Measurements from ENCODE around the gene SP140L.
"Not testable (repeated sequence)": the region's sequence is repeated elsewhere in the genome, so short reads cannot be mapped to it uniquely, and the experiment has no call there.

SP140L gene

DNA sequence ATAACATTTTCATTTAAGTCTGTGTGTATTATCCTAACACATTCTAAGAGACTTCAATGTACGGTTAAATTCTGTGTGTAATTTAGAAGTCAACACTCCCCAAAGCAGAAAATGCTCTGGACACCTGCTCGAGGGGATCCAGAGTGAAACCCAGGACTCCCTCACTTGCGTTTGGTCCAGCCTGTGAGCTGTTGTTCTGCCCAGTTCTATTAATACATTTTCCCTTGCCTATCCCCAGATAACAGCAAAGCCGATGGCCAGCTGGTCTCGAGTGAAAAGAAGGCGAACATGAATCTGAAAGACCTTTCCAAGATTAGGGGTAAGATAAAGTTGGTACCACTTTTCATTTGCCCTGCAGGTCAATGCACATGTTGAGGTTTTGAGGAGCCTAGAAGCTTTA lies 58.0 kb downstream of the SP140L start:
- DNase-seq: no peak

DNA sequence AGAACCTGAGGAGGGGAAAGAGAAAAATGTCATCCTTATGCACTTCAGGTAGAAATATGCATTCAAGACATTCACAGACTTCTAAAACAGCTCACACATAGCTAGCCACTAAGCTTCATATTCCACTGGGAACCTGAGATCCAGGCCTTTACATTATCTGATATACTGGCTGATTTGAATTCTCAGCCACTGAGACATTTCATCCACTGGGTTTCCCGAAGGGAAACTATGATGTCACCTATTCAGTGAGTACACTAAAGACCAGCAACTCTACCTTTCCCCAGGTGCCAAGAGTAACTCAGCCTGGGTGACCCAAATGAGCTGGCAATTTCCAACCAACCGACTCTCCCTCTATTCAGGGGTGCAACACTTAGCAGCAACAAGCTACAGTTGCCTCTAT lies 67.3 kb downstream of the SP140L start:
- no peak for DNase-seq

DNA sequence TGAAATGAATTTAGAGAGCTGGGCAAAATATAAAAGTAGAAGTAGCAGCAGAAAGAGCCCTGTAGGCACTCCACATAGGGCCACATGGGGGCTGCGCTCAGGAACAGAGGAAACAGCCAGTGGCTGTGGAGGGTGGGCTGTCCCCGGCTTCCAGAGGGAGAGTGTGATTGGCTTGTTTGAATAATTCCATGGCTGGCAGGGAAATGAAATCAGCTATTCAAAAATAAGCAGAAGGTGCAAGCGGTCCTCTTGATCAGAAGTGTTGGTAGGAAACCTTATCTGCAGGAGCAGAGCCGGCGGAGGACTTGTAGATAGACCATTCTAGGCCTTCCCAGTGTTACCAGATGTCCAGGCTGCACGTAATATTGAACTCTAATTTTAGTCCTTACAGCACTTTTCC lies 71.7 kb downstream of the SP140L start:
- DNase-seq: not testable (repeated sequence)

DNA sequence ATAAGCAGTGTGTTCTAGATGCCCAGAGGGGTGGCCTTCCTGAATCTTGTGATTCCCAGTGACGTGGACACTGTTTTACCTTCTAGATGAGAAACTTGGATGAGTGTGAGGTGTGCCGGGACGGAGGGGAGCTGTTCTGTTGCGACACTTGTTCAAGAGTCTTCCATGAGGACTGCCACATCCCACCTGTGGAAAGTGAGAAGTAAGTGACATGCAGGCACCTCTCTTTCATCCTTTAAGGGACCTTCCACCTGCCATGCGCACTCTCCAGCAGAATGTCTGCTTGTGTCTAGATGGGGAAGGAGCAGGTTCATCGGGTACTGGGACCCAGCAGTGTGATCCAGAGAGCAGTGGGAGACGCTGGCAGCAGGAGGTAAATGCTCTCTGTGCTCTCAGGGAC lies 73.0 kb downstream of the SP140L start:
- no peak for DNase-seq

DNA sequence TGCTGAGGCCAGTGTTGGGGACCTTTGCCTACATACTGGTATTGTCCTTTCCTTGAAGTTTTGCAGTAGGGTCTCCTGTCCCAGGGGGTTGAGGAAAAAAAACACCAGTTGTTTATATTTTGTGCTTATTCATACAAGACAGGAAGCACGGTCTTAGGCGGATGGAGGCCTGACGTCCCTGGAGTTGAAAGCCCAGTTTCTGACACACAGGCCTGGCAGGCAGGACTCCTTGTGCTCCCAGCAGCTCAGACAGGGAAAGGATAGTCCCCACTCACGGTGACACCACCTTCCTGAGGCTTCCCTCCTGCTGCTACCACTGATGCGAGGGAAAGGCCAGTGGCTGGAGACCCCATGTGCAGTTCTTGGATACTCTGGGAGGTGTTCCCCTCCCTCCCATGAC lies 73.5 kb downstream of the SP140L start:
- DNase-seq: no peak

DNA sequence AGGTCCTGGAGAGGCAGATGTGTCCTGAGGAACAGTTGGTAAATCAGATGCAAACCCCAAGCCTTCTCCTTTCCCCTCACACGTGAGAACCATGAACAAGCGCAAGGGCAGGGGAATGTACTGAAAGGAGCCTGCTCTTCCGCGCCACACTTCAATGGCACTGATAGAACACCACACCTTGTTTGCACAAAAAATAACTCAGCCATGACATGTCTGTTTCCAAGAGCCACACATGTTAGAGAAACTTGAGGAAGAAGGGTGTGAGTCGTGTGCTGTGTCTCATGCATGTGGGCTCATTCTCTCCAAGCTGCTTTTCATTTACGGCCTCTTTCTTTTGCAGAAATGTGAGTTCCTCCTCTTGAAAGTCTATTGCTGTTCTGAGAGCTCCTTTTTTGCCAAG lies 74.0 kb downstream of the SP140L start:
- DNase-seq: not testable (repeated sequence)

DNA sequence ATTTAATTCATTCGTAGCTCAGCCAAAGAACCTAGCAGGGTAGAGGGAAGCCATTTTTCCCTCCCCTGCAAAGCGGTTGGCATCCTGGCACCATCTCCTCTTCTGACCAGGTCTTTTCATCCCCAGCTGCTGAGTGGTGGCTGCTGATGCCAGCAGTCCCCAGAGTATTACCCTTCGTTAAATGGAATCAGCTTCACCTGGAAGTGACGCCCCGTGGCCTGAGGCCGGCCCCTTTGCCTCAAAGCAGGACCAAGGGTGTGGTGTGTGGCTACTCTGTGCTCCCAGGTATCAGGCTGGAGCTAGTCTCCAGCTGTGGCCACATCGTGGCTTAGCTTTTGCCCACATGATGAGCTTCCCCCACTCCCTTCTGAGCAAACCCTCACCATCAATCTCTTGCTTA lies 76.8 kb downstream of the SP140L start:
- no peak for DNase-seq

DNA sequence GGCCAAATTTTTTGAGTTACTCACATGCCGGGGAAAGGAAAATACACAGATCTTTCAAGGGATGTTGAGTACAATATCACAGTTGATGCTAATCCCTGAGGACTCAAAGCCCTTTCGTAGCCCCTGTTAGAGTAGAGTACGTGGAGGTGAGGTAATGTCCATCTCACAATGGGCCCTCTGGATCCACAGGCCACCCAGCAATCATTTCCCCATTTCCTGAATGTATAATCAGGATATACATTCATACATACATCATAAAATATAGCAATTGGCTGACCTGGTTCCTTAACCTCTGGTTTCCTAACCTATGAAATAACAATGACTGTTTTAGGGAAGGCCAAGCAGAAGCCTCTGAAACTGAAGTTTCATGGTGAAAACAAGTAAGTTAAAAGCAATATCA lies 78.8 kb downstream of the SP140L start:
- DNase-seq: no peak

DNA sequence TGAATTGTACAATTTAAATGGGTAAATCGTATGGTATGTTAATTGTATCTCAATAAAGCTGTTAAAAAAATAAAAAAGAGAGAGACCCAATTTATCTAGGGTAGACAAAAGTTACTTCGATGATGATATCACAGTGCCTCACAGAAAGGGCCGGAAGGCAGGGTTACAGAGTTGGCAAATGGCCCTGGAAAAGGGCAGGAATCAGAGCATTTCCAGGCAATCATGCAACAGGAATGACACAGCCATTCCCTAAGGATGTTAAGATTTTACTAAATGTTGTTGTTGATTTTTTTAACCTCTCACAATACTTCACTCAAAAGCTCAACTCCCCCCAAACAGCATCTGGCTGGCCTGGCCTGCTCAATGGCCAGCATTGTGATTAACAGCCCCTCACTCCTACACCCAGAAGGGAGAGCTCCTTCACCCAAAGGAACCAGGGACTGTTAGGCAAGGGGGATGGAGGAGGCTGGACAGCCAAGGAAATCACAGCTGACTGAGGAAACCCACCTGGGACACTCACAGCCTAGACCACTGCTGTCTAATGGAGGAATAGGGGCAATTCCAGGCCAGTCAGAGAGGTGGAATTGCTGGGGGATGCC lies 81.3 kb downstream of the SP140L start:
- DNase-seq: no peak

DNA sequence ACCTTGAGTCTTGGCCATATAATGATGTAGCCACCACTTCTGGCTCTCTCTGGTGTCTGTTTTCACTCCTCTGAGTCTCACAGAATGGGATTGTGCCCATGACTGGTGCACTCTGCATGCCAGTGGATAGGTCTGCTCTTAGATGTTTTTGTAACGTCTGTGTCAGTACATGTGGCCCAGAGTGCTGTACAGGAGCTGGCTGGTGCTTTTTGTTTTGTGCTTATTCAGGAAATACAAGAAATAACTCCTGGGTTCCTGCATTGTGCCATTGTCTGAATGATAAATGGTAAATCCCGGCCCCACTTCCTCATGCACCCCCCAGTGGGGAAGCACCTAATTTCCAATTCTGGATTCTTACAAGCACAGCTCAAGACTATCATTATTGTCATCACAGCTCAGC lies 82.3 kb downstream of the SP140L start:
- not testable (repeated sequence) for DNase-seq

DNA sequence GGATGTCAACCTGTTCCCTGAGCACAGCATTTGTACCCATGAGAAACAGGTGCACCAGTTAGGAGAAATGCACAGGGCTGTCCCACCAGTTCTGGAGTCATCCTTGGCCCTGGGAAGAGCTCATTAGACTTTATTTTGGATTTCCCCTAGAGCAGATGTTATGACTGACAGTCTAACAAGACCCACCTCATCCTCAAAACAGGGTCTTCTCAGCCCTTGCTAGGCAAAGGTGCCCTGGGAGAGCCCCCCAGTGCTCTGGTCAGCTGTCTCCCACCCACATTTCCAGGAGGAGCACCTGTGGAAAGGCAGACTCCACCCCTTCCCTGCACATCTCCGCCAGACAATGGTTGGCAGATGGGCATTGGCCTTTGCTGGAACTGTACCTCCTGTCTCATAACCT lies 83.3 kb downstream of the SP140L start:
- DNase-seq: no peak

DNA sequence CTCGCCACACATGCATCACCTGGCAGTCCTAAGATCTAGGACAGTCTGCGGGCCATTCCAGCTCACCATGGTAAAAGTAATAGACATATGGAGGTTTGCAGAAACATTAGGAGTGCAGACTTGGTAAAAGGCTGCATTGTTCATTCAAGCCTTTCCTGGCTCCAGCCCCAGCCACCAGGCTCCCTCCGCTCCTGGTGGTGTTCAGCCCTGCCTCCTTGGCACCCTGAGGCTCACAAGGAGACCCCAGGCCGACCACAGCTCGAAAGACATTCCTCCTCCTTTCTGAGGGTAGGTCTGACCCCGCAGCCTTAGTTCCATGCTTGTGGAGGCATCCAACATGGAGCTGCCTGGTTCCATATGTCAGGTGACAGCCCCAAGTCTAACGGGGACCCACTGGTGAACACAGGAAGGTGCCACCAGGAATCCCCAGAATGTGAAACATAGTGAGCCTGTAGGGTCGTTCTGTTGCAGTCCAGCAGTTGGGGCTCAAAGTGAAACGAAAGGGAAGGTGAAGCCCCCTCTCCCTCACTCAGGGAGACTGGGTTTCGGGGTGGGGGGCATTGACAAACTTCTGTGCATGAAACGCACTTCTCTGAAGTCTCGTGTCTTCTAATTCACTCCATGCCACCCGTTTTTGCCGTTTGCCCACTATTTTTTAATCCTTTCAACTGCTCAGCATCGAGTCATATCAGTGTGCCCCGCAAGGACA lies 84.0 kb downstream of the SP140L start:
- no peak for DNase-seq

DNA sequence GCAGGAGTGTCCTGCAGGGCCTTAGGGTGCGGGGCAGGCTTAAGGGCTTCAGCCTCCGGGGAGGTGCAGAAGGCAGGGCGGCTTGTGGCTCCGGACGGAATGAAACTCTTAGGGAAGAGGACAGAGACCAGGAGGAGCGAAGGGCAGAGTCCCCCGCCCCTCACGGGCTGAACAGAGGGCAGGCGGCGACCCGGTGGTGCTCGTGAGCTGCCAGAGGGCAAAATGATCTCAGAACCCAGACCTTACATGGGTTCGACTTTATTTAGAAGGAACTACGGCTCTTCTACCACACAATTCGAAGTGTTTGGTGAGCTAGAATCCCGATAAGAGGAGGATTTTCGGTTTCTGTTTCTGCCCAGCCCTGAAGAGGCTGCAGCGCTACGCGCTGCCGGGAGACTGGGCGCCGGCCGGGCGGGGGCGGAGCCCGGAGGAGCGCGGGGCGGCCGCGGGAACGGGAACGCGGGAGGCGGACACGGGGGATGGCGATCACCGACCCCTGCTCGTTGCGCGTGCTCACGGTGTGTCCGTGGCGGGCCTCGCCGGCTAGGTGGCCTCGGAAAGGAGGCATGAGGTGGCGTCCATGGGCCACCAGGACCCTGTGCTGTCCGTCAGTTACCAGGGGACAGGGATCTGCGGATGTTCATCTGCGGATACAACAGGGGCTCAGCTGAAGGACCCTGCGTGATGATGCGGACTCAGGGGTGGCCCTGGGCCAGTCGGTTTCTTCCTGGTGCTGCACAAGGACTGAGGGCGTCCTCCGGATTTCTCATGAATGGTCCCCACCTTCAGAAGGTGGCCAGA lies 84.8 kb downstream of the SP140L start:
- no peak for DNase-seq

DNA sequence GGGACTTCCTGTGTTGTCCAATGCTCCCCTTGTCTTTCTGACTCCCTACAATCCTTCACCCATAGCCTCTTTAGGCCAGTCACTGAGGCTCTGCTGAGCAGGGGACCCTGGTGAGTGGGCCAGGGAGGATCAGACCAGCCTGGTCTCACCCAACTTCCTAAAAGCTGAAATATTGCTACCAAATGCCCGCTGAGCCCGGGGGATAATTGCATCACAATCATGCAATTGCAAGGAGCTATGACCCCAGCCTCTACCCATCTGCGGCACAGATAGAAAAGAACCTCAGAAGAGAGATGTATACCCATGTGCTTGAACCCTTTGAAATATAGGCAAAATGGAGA lies 85.3 kb downstream of the SP140L start:
- DNase-seq: no peak

DNA sequence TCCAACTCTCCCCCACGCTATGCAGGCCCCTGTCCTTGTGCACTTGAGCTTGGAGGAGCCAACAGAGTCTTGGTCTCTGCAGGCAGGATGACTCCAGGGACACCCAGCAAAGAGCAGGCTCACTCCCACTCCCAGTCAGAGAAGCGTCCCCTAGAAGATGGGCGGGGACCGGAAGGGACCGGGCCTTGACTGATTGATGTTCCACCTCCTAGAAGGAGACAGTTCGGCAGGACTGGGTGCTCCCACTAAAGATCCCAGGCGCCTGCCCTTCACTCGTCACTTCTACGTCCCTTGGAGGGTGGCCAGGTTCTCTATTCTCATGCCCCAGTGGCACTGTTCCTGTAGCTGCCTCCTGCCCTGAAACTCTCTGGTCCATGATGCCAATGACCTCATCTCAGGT lies 85.9 kb downstream of the SP140L start:
- DNase-seq: no peak

DNA sequence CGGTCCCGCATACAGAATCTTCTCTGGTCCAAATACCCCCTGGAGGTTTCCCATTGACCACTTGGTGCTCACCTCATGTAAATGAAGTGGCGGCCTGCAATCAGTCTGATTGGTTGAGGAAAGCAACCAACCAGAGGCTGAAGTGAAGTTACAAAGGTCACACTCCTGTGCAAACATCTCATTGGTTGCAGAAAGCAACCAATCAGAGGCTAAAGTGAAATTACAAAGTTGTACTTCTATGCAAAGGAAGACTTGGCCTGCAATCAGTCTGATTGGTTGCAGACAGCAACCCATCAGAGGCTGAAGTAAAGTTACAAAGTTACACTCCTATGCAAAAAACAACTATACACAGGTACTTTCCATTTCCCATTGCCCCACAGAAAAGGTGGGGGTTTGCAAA lies 86.5 kb downstream of the SP140L start:
- DNase-seq: no peak

DNA sequence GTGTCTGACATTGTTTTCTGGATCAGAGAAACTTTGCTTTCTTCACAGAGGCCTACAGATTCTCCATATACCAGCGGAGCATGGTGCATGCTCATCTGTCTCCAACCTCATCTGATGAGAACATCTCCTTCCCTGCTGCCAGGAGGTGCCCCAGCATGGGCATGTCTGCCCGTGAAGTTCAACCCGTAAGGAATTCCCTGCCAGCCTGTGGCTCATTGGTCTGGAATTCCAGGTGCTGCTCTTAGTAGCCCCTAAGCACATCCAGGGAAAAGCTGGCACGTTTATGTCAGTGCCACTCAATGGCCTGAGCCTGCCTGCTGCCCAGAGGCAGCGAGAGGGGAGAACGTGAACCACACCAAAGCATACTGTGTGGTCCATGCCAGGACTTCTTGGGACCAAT lies 87.3 kb downstream of the SP140L start:
- DNase-seq: no peak

DNA sequence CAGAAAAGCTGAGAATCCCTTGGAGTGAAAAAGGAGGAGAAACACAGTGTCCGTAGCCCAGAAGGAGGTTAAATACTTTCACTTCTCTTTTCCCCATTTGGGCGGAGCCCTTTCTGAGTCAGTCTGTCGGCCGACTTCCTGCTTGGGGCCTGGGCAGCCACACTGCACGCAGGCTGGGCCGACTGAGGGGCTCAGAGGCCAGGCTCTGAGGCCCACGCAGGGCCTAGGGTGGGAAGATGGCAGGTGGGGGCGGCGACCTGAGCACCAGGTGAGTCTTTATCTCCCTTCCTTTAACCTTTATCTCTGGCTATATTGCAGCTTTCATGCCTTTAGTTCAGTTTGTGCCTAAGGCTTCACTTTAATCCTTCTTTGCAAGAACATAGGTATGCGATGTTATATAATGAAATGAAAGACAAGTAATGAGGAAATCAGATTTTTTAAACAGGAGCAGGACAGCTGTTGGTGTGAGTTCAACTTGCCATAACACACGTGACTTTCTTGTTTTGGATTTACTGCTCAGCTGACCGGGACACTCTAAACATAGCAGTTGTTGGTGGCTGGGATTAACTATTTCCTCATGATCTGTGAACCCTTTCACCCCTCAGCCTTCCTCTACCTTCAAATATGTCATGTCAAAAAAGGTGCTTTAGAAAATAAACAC lies 89.2 kb downstream of the SP140L start, which contains the start of gene SP100:
Gene SP100, plus strand, starts transcription at position 141 of the 661 bp plus-strand sequence. Its CDS starts 96 bp downstream, at position 237.
- DNase-seq: no peak

DNA sequence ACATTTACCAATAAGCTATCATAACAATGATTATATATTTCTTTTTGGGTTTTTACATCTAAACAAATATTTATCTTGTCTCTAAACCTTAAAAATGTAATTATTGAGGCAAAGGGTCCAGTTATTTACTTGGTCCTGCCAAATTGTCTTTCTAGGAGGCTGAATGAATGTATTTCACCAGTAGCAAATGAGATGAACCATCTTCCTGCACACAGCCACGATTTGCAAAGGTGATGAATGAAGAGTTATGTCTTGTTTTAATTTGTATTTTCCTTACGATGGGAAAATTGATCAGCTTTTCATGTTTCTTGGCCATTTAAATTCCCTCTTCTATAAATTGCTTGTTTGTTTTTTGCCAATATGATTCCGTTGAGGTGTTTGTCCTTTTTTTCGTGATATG lies 90.4 kb downstream of the SP140L start:
- DNase-seq: no peak

DNA sequence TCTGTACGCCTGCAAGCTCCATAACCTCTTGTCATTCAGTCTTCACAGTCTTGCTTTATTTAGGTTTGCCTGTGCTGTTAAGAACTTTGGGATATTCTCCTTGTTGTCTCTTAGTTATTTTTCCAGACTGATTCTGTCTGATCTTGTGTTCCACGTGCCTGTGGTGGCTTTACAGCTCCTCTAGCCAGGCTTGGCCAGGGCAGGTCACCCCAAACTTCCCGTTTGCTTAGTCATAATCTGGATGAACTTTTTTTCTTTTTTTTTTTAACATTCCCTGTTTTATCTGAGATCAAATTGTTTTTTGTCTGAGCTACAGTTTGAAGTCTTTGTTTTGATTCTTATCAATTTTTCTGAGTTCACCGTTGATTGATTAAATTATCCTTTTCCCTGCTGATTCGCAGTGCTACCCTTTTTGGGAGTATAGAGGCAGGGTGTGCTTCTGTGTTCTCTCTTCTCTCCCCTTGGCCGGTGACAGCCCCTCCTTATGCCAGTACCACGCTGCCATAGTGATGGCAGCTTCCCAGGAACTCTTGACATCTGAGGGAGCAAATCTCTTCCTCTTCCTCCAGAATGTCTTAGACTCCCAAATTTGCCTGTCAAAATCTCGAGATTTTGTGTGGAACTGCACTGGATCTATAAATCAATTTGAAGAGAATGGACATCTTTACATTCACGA lies 91.5 kb downstream of the SP140L start:
- DNase-seq: no peak

DNA sequence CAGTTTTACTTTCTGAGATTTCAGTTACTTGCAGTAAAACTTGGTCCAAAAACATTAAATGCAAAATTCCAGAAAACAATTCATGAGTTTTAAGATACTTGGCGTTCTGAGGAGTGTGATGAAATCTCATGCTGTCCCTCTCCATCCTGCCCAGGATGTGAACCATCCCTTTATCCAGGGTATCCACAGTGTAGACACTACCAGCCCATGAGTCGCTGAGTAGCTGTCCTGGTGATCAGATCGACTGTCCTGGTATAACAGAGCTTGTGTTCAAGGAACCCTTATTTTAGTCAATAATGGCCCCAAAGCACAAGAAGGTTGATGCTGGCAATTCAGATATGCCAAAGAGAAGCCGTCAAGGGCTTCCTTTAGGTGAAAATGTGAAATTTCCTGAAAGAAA lies 92.2 kb downstream of the SP140L start:
- no peak for DNase-seq

DNA sequence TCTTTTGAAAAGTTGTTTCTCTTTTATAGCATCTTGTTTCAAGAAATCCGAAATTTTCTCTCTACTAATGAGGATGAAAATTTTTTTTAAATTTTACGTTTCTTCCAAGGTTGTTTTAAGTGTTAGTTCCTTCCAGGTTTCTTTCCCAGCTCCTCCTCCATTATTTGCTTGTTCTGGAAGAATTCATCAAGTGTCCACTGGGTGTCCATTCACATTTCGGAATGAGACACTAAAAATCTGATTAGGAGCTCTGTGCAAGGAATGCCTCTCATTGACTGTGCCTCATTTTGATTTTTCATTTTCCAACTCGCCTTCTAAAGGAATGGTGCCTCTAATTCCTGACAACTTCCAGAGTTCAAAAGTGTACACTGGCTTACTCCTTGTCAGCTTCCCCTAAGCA lies 95.2 kb downstream of the SP140L start:
- no peak for DNase-seq

DNA sequence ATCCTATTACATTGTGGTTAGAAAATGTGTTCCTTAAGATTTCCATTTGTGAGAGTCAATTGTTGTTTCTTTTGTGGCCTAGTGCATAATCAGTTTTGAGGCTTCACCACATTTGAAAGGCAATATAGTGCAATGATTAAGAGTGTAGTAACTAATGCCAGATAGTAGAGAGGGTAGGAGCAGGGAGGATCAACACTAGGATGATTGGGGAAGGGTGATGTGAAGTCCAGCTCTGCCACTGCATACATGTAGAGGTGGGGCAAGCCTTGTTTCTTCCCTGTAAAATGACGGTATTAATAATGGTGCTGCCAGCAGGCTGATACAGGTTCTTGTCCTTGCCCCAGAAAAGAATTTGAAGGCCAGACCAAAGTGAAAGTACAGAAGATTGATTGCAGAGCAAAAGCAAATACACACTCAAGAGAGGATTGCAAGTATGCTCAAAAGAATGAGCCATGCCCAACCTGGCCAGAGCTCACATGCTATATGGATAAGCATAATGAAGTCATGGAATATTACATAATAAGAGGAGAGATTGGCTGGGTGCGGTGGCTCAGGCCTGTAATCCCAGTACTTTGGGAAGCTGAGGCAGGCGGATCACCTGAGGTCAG lies 97.0 kb downstream of the SP140L start:
- DNase-seq: no peak

Measured in NCI-H1417 treated with DMSO at 0.1 percent for 48 hours (cell line).